Activated CD8-positive, alpha-beta memory T cell treated with anti-CD3 and anti-CD28 coated beads, Interleukin-2, amount 10 ng/mL, durations not matched to agents 7 days and 5 days (primary cell): ENCODE results near the gene ZNF217. TPM values are rescaled to one million over a fixed set of nuclear protein-coding genes. Genes with fewer than 3 reads are reported as not detected.
"Not testable (repeated sequence)": the region's sequence is repeated elsewhere in the genome, so short reads cannot be mapped to it uniquely, and the experiment has no call there.

Source experiments
- ATAC-seq: fragments of 150-1000 bp; cut with Tn5 transposase; one replicate; pipeline ENCODE4 v1.10.0; 2021; ENCODE audit warnings: moderate library complexity
- CTCF ChIA-PET: fragments of 350-600 bp; sonication (Branson Sonifier 250); formaldehyde crosslinking; loops from one replicate; lab custom pipeline; 2021; ENCODE audit warnings: antibody characterized with exemption; lab: Charles Lee
- DNase-seq: peaks from one replicate; pipeline ENCODE4 v3.0.0-alpha.2; 2020
- H3K27ac Mint-ChIP-seq: one replicate; pipeline ENCODE4 v1.8.0; 2021; ENCODE audit warnings: mild to moderate bottlenecking, mixed read lengths
- H3K27me3 Mint-ChIP-seq: one replicate; pipeline ENCODE4 v1.8.0; 2021; ENCODE audit warnings: mixed read lengths
- H3K36me3 Mint-ChIP-seq: one replicate; pipeline ENCODE4 v1.8.0; 2021; ENCODE audit warnings: mild to moderate bottlenecking, mixed read lengths
- H3K4me1 Mint-ChIP-seq: one replicate; pipeline ENCODE4 v1.8.0; 2021; ENCODE audit warnings: mixed read lengths
- H3K4me3 Mint-ChIP-seq: one replicate; pipeline ENCODE4 v1.8.0; 2021; ENCODE audit warnings: mild to moderate bottlenecking, moderate library complexity, mixed read lengths
- H3K9me3 Mint-ChIP-seq: one replicate; pipeline ENCODE4 v1.8.0; 2022; ENCODE audit warnings: low read depth, mixed read lengths
- total RNA-seq, 2 experiments: library from RNA; stranded (reverse); gene quantifications; one replicate each; pipeline ENCODE4 v1.2.3, GENCODE V29; 2021

The ZNF217 gene
- total RNA-seq, 2 experiments from 2014 or later, result 80.2 to 81.9 TPM

- ATAC-seq, H3K9me3 Mint-ChIP-seq, H3K4me3 Mint-ChIP-seq, DNase-seq, H3K27ac Mint-ChIP-seq, H3K27me3 Mint-ChIP-seq, H3K36me3 Mint-ChIP-seq: not testable (repeated sequence)
- H3K4me1 Mint-ChIP-seq, result peaks cover 13% of the 10 kb centered on the region
- CTCF ChIA-PET, result interaction anchor here (1.0 kb wide), 1 partner anchor 17 kb away, joined by 3 read pairs; no protein-coding TSS in a partner anchor
Measured at GRCh38 chr20:53616489-53616888, 22.9 kb upstream of the ZNF217 start.

DNA sequence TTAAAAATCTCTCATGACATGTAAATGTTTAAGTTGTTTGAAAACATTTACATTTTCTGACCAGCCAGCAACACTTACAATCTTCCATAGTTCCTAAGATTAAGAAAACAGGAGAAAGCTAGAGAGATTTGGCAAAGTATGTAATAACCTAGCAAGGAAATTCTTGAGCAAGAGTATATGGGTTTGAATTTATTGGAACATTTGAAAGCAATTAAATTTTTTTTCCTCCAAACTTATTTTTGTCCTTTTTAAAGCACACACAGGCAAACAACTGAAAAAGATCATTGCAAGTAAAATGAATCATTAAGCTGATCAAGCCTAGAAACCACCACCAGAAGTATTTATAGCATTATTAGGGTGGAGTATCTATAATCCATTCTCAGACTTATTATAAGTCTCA lies 20.1 kb upstream of the ZNF217 start:
- ATAC-seq (no peak), DNase-seq (no peak)
- CTCF ChIA-PET, result interaction anchor here (1.4 to 5.6 kb wide), 2 partner anchors 9 to 21 kb away, joined by 3 to 51 read pairs; no protein-coding TSS in a partner anchor
- Mint-ChIP-seq H3K27ac (no peak overlapping the region), H3K36me3 (peaks cover 3% of the 10 kb centered on the region), H3K4me1 (peaks cover 18% of the 10 kb centered on the region), H3K27me3 (no peaks in the 10 kb centered on the region), H3K4me3 (no peak overlapping the region), H3K9me3 (no peaks in the 10 kb centered on the region)

DNA sequence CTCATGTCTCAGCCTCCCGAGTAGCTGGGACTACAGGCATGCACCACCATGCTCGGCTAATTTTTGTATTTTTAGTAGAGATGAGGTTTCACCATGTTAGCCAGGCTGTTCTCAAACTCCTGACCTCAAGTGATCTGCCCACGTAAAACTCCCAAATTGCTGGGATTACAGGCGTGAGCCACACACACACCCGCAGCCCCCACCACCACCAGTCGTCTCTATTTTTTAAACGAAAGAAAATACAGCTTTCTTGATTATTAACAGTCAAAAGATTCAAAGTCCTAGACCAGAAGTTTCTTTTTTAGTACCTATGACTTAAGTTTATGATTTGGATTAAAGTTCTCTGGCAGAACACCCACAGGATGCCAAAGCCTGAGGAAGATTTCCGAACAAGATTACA lies 18.6 kb upstream of the ZNF217 start:
- not testable (repeated sequence) for H3K9me3 Mint-ChIP-seq, H3K27me3 Mint-ChIP-seq, ATAC-seq, H3K4me3 Mint-ChIP-seq, H3K27ac Mint-ChIP-seq
- peak; percentile 19 for DNase-seq
- CTCF ChIA-PET, result interaction anchor here (1.4 to 5.6 kb wide), 2 partner anchors 10 to 23 kb away, joined by 3 to 51 read pairs; no protein-coding TSS in a partner anchor
- peaks cover 10% of the 10 kb centered on the region for H3K36me3 Mint-ChIP-seq
- peaks cover 27% of the 10 kb centered on the region for H3K4me1 Mint-ChIP-seq

- DNase-seq, result peak; percentile 36
- no peaks in the 10 kb centered on the region for H3K9me3 Mint-ChIP-seq
- no peaks in the 10 kb centered on the region for H3K27me3 Mint-ChIP-seq
- H3K4me1 Mint-ChIP-seq, result peaks cover 28% of the 10 kb centered on the region
- no peak overlapping the region for H3K4me3 Mint-ChIP-seq
- CTCF ChIA-PET, result interaction anchor here (5.6 kb wide), 1 partner anchor 11 kb away, joined by 51 read pairs; no protein-coding TSS in a partner anchor
- no peak overlapping the region for H3K27ac Mint-ChIP-seq
- peaks cover 11% of the 10 kb centered on the region for H3K36me3 Mint-ChIP-seq
- no peak for ATAC-seq
Measured at GRCh38 chr20:53611449-53611894, 17.8 kb upstream of the ZNF217 start.

- CTCF ChIA-PET, result interaction anchor here (0.7 to 5.6 kb wide), 14 partner anchors 8 to 330 kb away, joined by 3 to 51 read pairs (median 5); partner anchors contain the start of gene ZNF217
- no peaks in the 10 kb centered on the region for H3K27me3 Mint-ChIP-seq
- H3K4me3 Mint-ChIP-seq, result peak overlapping the region; percentile 83
- H3K36me3 Mint-ChIP-seq, result peaks cover 14% of the 10 kb centered on the region
- DNase-seq (peak; percentile 89), ATAC-seq (peak; percentile 85)
- no peaks in the 10 kb centered on the region for H3K9me3 Mint-ChIP-seq
- H3K4me1 Mint-ChIP-seq, result peaks cover 32% of the 10 kb centered on the region
- peak overlapping the region; percentile 97 for H3K27ac Mint-ChIP-seq
Measured at GRCh38 chr20:53609491-53610445, 16.1 kb upstream of the ZNF217 start.

DNA sequence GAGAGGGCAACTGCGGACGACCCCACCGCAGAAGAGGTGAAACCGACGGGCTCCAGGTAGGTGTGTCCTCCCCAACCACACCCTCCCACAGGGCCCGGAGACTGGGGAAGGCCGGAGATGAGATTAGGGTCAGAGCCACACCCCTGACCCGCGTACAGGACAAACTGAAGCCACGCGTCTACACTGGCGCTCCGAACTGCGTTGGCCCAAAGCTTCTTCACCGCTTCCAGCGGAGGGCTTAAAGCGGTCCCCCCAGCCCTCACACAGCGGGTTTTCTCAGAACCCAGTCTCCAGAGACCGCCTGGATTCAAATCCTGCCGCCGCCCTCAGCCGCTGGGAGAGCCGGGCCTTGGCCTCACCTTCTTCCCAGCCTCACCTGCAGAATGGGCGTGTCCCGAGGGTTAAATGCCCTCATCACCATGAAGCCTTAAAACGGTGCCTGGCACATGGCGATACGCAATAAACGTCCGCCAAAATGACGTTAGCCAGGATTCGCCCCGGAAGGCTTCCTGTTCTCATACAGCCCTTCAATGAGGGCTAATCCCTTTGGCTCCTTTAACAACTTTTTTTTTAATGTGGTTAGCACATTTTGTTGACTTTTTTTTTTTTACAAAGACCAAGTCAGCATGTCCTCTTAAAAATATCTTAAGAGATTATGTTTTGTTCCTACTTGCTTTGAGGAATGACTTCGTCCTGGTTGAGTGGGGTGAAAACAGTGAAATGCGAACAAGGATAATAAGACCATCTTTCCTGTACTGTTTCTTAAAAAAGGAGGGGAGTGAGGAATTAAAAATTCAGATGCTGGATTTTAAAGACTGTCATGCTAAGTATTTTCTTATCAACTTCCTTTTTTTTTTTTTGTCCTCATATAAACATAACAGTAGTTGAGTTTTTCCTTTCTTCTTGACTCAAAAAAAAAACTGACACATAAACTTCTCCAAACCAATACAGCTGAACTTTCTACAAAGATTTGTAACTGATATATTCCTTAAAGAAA lies 15.1 kb upstream of the ZNF217 start:
- CTCF ChIA-PET, result interaction anchor here (0.6 to 5.6 kb wide), 11 partner anchors 9 to 331 kb away, joined by 4 to 51 read pairs (median 5); partner anchors contain the start of gene ZNF217
- no peaks in the 10 kb centered on the region for H3K9me3 Mint-ChIP-seq
- peak overlapping the region; percentile 83 for H3K4me3 Mint-ChIP-seq
- peaks cover 34% of the 10 kb centered on the region for H3K4me1 Mint-ChIP-seq
- ATAC-seq, result peak; percentile 20
- DNase-seq, result peak; percentile 66
- H3K27me3 Mint-ChIP-seq, result no peaks in the 10 kb centered on the region
- peaks cover 15% of the 10 kb centered on the region for H3K36me3 Mint-ChIP-seq
- H3K27ac Mint-ChIP-seq, result peak overlapping the region; percentile 97

DNA sequence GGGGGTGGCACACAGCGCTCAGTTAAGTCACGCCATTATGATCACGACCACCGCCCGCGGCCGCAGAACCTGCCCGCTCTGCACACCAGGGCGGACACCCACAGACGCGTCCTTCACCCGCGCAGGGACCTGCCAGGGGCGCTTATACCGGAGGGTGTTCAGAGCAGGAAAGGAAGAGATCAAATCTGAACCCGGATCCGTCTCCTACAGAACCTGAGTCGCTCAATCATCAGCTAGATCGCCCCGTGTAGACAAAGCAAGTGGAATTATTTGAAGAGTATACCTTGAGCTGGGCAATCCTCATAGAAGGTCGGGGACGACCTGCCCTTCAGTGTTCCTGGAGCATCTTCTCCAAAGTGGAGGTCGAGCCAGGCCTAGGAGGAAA lies 14.4 kb upstream of the ZNF217 start:
- CTCF ChIA-PET, result interaction anchor here (0.6 kb wide), 1 partner anchor 307 kb away, joined by 4 read pairs; no protein-coding TSS in a partner anchor
- DNase-seq (peak; percentile 41), ATAC-seq (no peak)
- Mint-ChIP-seq H3K36me3 (peaks cover 16% of the 10 kb centered on the region), H3K4me1 (peaks cover 34% of the 10 kb centered on the region), H3K4me3 (peak overlapping the region; percentile 83), H3K27ac (peak overlapping the region; percentile 97), H3K9me3 (no peaks in the 10 kb centered on the region), H3K27me3 (no peaks in the 10 kb centered on the region)

DNA sequence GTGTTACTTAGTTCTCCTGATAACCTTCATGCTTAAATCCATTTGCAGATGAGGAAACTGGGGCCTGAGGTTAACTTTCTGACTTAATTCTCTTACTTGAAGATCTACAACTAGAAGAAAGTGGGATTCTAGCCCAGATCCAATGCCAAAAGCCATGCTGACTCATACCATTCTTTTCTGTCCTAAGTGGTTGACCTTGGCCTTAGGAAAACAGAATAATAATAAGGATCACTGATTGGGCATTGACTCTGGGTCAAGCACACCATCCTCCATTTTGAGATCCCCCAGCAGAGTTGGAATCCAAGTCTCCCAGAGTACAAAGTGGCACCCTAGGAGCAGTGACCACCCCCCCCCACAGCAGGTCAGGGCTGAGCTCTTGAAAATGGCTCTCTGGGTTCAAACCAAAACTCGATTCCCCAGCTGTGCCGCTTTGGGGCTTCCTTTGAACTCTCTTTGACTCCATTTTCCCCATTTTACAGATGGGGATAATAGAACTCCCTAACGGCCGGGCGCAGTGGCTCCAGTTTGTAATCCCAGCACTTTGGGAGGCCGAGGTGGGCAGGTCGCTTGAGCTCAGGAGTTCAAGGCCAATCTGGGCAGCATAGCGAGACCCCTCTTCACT lies 12.8 kb upstream of the ZNF217 start:
- peaks cover 34% of the 10 kb centered on the region for H3K4me1 Mint-ChIP-seq
- no peaks in the 10 kb centered on the region for H3K9me3 Mint-ChIP-seq
- no peaks in the 10 kb centered on the region for H3K27me3 Mint-ChIP-seq
- DNase-seq, result peak; percentile 15
- CTCF ChIA-PET, result interaction anchor here (1.3 kb wide), 1 partner anchor 12 kb away, joined by 3 read pairs; the partner anchor contains the start of gene ZNF217
- peaks cover 18% of the 10 kb centered on the region for H3K36me3 Mint-ChIP-seq
- H3K4me3 Mint-ChIP-seq, result no peak overlapping the region
- peak overlapping the region; percentile 24 for H3K27ac Mint-ChIP-seq
- no peak for ATAC-seq

DNA sequence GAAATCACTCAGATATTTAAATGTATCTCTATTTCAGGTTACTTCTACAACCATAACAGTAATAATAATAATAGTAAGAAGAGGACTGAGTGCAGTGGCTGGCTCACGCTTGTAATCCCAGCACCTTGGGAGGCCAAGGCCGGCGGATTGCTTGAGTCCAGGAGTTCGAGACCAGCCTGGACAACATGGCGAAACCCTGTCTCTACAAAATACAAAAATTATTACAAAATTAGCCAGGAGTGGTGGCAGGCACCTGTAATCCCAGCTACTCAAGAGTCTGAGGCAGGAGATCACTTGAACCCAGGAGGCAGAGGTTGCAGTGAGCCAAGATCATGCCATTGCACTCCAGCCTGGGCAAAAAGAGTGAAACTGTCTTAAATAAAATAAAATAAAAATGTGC lies 11.8 kb upstream of the ZNF217 start:
- not testable (repeated sequence) for DNase-seq, H3K4me3 Mint-ChIP-seq, ATAC-seq, H3K27ac Mint-ChIP-seq, H3K27me3 Mint-ChIP-seq, H3K9me3 Mint-ChIP-seq
- H3K4me1 Mint-ChIP-seq, result peaks cover 36% of the 10 kb centered on the region
- CTCF ChIA-PET, result interaction anchor here (1.3 kb wide), 1 partner anchor 11 kb away, joined by 3 read pairs; the partner anchor contains the start of gene ZNF217
- H3K36me3 Mint-ChIP-seq, result peaks cover 18% of the 10 kb centered on the region

- H3K36me3 Mint-ChIP-seq, result peaks cover 18% of the 10 kb centered on the region
- ATAC-seq, CTCF ChIA-PET, H3K27me3 Mint-ChIP-seq, H3K9me3 Mint-ChIP-seq, H3K4me3 Mint-ChIP-seq, H3K27ac Mint-ChIP-seq, DNase-seq: not testable (repeated sequence)
- peaks cover 34% of the 10 kb centered on the region for H3K4me1 Mint-ChIP-seq
Measured at GRCh38 chr20:53604846-53605245, 11.2 kb upstream of the ZNF217 start.

DNA sequence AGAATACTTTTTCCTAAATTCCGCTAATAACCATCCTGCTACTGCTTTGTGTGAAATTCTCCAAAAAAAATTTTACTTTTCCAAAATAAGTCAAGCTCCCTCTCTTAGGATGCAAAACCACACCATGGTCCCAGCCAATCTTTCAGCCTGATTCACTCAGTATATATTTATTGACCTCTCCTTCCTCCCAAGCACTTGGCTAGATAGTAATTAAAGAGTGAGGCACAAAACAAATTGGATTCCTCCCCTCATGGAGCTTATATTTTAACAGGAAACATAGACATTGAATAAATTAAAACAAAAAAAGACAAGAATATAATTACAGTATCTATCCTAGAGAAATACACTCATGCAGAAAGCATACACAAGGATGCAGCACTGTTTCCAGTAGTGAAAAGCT lies 9.0 kb upstream of the ZNF217 start:
- CTCF ChIA-PET, result interaction anchor here (1.2 kb wide), 1 partner anchor 282 kb away, joined by 3 read pairs; no protein-coding TSS in a partner anchor
- Mint-ChIP-seq H3K36me3 (peaks cover 8% of the 10 kb centered on the region), H3K4me1 (peaks cover 37% of the 10 kb centered on the region), H3K27ac (no peak overlapping the region), H3K27me3 (no peaks in the 10 kb centered on the region), H3K9me3 (no peaks in the 10 kb centered on the region), H3K4me3 (no peak overlapping the region)
- ATAC-seq (no peak), DNase-seq (no peak)
